Glutamatergic neuron (in vitro differentiated cells): ENCODE results near the gene ADCY10. TPM values are rescaled to one million over a fixed set of nuclear protein-coding genes. Genes with fewer than 3 reads are reported as not detected.

ENCODE experiments used
- DNase-seq: peaks from one replicate; pipeline ENCODE4 v3.0.0; 2022
- H3K27ac Mint-ChIP-seq: one replicate; pipeline ENCODE4 v1.8.0; 2020; ENCODE audit warnings: mild to moderate bottlenecking, mixed read lengths, inconsistent platforms; ENCODE audit not compliant: unreplicated experiment
- H3K27me3 Mint-ChIP-seq: one replicate; pipeline ENCODE4 v1.8.0; 2020; ENCODE audit warnings: mild to moderate bottlenecking, moderate library complexity, mixed read lengths, inconsistent platforms; ENCODE audit not compliant: unreplicated experiment
- H3K36me3 Mint-ChIP-seq: one replicate; pipeline ENCODE4 v1.8.0; 2020; ENCODE audit warnings: mild to moderate bottlenecking, mixed read lengths, inconsistent platforms; ENCODE audit not compliant: unreplicated experiment
- H3K4me1 Mint-ChIP-seq: one replicate; pipeline ENCODE4 v1.8.0; 2020; ENCODE audit warnings: mild to moderate bottlenecking, low read depth, mixed read lengths, inconsistent platforms; ENCODE audit not compliant: unreplicated experiment
- H3K4me3 Mint-ChIP-seq: one replicate; pipeline ENCODE4 v1.8.0; 2020; ENCODE audit warnings: mild to moderate bottlenecking, mixed read lengths, inconsistent platforms; ENCODE audit not compliant: unreplicated experiment
- H3K9me3 Mint-ChIP-seq: one replicate; pipeline ENCODE4 v1.8.0; 2020; ENCODE audit warnings: mild to moderate bottlenecking, moderate library complexity, mixed read lengths, inconsistent platforms; ENCODE audit not compliant: unreplicated experiment
- total RNA-seq: library from RNA; stranded (reverse); fragmentation: NEBNext Ultra II Directional; extraction: Animal tissue kit (Norgen Biotek cat#: 25700); gene quantifications from one replicate; pipeline ENCODE4 v1.2.1, GENCODE V29; 2021; ENCODE audit not compliant: unreplicated experiment
- TF ChIP-seq, protein P1 (sequence below): fragments of 200-600 bp; sonication (generic); IDR thresholded peaks from one replicate; pipeline ENCODE4 v1.5.0; 2021; ENCODE audit not compliant: partially characterized antibody, unreplicated experiment

ADCY10 gene
- total RNA-seq, 1 donor from 2014 or later: 0.07 TPM

DNA sequence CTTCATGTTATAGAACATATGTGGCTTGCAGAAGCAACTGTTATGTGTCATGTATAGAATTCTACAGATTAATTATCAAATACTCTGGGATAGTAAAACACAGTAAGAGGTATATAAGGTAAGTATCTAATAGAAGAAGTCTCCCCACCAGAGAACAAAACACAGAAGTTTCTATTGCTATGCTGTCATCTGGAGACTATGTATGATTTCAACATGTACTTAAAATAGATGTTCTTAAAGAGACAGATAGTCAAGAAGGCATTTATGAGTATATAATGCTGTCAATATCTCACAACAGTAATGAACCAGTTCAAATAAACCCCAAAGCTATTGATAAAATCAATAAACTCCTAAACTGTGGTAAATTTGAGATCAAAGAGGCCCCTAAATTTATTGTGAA is 8.1 kb upstream of the ADCY10 start:
- no peak overlapping the region for H3K27ac Mint-ChIP-seq
- TF ChIP-seq, protein P1, sequence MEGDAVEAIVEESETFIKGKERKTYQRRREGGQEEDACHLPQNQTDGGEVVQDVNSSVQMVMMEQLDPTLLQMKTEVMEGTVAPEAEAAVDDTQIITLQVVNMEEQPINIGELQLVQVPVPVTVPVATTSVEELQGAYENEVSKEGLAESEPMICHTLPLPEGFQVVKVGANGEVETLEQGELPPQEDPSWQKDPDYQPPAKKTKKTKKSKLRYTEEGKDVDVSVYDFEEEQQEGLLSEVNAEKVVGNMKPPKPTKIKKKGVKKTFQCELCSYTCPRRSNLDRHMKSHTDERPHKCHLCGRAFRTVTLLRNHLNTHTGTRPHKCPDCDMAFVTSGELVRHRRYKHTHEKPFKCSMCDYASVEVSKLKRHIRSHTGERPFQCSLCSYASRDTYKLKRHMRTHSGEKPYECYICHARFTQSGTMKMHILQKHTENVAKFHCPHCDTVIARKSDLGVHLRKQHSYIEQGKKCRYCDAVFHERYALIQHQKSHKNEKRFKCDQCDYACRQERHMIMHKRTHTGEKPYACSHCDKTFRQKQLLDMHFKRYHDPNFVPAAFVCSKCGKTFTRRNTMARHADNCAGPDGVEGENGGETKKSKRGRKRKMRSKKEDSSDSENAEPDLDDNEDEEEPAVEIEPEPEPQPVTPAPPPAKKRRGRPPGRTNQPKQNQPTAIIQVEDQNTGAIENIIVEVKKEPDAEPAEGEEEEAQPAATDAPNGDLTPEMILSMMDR: no peak
- H3K4me1 Mint-ChIP-seq: peaks cover 15% of the 10 kb centered on the region
- no peaks in the 10 kb centered on the region for H3K36me3 Mint-ChIP-seq
- H3K27me3 Mint-ChIP-seq: no peaks in the 10 kb centered on the region
- H3K9me3 Mint-ChIP-seq: no peaks in the 10 kb centered on the region
- H3K4me3 Mint-ChIP-seq: no peak overlapping the region
- DNase-seq: no peak

DNA sequence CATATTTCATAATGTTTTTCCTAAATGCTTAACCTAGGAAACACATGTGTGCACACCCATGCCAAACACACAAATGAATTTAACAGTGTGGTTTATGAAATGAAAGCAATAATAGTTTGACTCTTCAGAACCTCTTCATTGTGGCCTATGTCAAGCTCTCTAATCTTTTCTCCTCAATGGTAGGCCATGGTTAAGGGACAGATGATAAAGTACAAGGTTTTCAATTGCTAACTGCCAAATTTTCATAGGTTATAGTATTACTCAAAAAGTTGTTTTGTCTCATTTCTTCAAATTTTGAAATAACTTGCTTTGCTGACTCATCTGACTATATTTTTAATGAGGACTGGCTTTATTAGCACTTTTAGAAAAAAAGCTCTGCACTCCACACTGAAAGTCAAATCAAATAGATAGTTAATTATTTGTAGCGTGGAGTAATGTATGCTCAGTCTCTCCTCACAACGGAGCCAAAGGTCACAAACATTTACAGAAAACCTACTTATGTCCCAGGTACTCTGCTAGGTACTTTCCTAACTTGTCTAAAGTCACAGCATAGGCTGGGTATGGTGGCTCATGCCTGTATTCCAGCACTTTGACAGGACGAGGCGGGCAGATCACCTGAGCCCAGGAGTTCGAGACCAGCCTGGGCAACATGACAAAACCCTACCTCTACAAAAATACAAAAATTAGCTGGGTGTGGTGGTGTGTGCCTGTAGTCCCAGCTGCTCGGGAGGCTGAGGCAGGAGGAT is 3.0 kb upstream of the ADCY10 start:
- Mint-ChIP-seq H3K27me3 (peaks cover 3% of the 10 kb centered on the region), H3K4me3 (no peak overlapping the region), H3K36me3 (no peaks in the 10 kb centered on the region), H3K9me3 (no peaks in the 10 kb centered on the region), H3K4me1 (peaks cover 3% of the 10 kb centered on the region), H3K27ac (no peak overlapping the region)
- no peak for DNase-seq
- TF ChIP-seq, protein P1: no peak

DNA sequence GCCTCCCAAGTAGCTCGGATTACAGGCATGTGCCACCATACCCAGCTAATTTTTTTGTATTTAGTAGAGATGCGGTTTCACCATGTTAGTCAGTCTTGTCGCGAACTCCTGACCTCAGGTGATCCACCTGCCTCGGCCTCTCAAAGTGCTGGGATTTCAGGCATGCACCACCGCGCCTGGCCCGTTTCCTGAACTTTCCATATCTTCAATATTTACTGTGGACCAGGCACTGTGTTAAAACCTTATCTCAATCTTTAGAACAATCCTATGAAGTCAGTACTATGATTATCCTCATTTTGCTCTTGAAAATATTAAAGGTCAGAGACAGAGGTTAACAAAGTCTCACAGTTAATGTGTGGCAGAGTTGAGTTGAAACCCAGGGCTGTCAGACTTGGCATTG is 1.6 kb upstream of the ADCY10 start:
- peaks cover 3% of the 10 kb centered on the region for H3K4me1 Mint-ChIP-seq
- H3K27me3 Mint-ChIP-seq: peaks cover 5% of the 10 kb centered on the region
- H3K9me3 Mint-ChIP-seq: no peaks in the 10 kb centered on the region
- TF ChIP-seq, protein P1: no peak
- no peak overlapping the region for H3K4me3 Mint-ChIP-seq
- peak overlapping the region; percentile 28 for H3K27ac Mint-ChIP-seq
- H3K36me3 Mint-ChIP-seq: no peaks in the 10 kb centered on the region
- DNase-seq: no peak

DNA sequence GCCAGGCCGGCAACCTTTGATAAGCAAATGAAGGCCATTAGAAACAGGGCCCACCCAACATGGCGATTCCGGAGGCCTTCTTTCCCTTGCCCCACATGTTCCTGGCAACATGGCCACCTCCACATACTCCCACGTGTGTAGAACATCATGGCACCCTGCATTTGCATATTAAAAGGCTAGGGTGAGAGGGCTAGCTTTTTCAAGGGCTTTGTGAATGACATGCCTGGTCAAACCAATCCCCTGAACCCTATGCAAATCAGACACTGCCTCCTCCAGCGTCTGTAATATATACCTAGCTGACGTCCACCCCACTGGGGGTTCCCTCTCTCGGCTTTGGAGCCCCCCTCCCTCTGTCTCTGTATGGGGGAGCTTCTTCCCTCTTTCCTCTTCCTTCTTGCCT is 1.6 kb downstream of the ADCY10 start:
- no peak for DNase-seq
- Mint-ChIP-seq H3K4me1 (peaks cover 3% of the 10 kb centered on the region), H3K9me3 (peaks cover 3% of the 10 kb centered on the region), H3K4me3 (no peak overlapping the region), H3K27me3 (peaks cover 5% of the 10 kb centered on the region), H3K36me3 (peaks cover 5% of the 10 kb centered on the region), H3K27ac (no peak overlapping the region)
- TF ChIP-seq, protein P1: no peak

DNA sequence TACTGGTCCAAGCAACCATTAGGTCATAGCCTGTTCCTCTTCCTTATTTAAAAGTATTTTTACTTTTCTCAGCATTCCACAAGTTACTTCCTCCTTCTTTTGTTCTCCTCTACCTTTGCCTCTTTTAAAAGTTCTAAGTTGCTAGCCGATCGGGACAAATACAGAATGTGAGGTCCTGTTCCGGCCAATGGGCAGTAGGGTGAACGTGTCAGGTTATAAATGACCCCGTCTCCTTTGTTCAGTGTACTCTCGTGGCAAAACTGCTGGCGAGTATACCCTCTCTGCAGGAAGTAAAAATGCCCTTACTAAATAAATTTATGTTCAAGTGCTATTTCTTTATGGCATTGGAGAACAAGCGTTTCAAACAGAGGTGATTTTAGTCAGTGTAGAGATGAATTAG is 2.5 kb downstream of the ADCY10 start:
- Mint-ChIP-seq H3K36me3 (peaks cover 5% of the 10 kb centered on the region), H3K4me3 (no peak overlapping the region), H3K27me3 (peaks cover 5% of the 10 kb centered on the region), H3K4me1 (peaks cover 3% of the 10 kb centered on the region), H3K27ac (no peak overlapping the region), H3K9me3 (peaks cover 3% of the 10 kb centered on the region)
- no peak for DNase-seq
- TF ChIP-seq, protein P1: no peak
